ENCODE measurements around the gene PTPRM. TPM values are rescaled to one million over a fixed set of nuclear protein-coding genes. Genes with fewer than 3 reads are reported as not detected.

Gene PTPRM
- total and polyA plus RNA-seq, 7 donors = 3.9 to 151 (median 62.8) TPM

GRCh38 chr18:7523772-7524171 lies 43.3 kb upstream of the PTPRM start:
- Histone ChIP-seq H3K36me3 (no peaks in the 10 kb centered on the region), H3K27ac (peak overlapping the region in 2 of 4 donors; percentile 53 to 71), H3K9me3 (no peaks in the 10 kb centered on the region), H3K4me3 (no peak overlapping the region), H3K27me3 (no peaks in the 10 kb centered on the region), H3K4me1 (peaks cover 0 to 18% (median 14%) of the 10 kb centered on the region in 4 donors)
- TF ChIP-seq POLR2AphosphoS5 (IDR thresholded peaks at IDR 0.05) (no peak), CTCF (IDR thresholded peaks at IDR 0.05) (no peak), EP300 (IDR thresholded peaks at IDR 0.05) (no peak), POLR2A (IDR thresholded peaks at IDR 0.05) (no peak)
- DNase-seq = no peak
- WGBS, 2 donors = 86% methylated on average over 3 of the region's 3 CpGs
- intact Hi-C loops (cut with DNase I) = no loop called here

GRCh38 chr18:7524786-7525185 lies 42.3 kb upstream of the PTPRM start:
- Histone ChIP-seq H3K27me3 (no peaks in the 10 kb centered on the region), H3K9me3 (no peaks in the 10 kb centered on the region), H3K4me1 (peaks cover 0 to 18% (median 14%) of the 10 kb centered on the region in 4 donors), H3K4me3 (peak overlapping the region in 1 of 4 donors; percentile 14), H3K27ac (peak overlapping the region; percentile 42 to 71 (median 58)), H3K36me3 (no peaks in the 10 kb centered on the region)
- 45 to 55% methylated on average over 2 of the region's 2 CpGs for WGBS, 2 donors
- intact Hi-C loops (cut with DNase I) = no loop called here
- peak in 2 of 4 donors; percentile 29 to 36 for TF ChIP-seq POLR2AphosphoS5 (IDR thresholded peaks at IDR 0.05)
- no peak for TF ChIP-seq CTCF (IDR thresholded peaks at IDR 0.05)
- no peak for DNase-seq

DNA sequence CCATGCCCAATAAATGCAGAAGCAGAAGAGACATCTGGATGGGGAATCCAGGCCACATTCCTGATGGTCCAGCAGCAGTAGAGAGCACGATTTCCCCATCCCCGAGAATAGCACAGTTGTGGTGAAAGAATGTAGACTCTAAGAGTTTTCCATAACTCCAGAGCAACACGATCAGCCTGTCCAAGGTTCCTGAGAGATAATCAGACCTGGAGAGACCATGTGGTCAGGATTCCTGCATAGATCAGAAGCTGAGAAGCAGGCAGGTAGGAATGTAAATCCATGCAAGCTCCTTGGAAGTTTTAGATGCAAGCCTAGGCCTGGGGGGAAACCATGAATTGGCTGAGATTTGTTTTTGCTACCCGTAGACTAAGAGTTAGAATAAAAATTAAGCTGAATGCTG lies 34.2 kb upstream of the PTPRM start:
- WGBS, 2 donors = 82 to 83% methylated on average over 4 of the region's 4 CpGs

GRCh38 chr18:7535436-7536205 lies 31.5 kb upstream of the PTPRM start:
- no peak for TF ChIP-seq CTCF (IDR thresholded peaks at IDR 0.05)
- no peak for TF ChIP-seq POLR2A (IDR thresholded peaks at IDR 0.05)
- no peak for TF ChIP-seq EP300 (IDR thresholded peaks at IDR 0.05)
- no peak for TF ChIP-seq POLR2AphosphoS5 (IDR thresholded peaks at IDR 0.05)
- H3K36me3 ChIP-seq = no peaks in the 10 kb centered on the region
- intact Hi-C loops (cut with DNase I) = no loop called here
- 76 to 87% methylated on average over 5 of the region's 5 CpGs for WGBS, 2 donors
- H3K27ac ChIP-seq = no peak overlapping the region
- H3K27me3 ChIP-seq = no peaks in the 10 kb centered on the region
- peaks cover 0 to 3% (median 0%) of the 10 kb centered on the region in 4 donors for H3K9me3 ChIP-seq
- DNase-seq = no peak
- no peaks in the 10 kb centered on the region for H3K4me1 ChIP-seq
- no peak overlapping the region for H3K4me3 ChIP-seq

More for the DNA sequence above, 34.2 kb upstream of the PTPRM start:
- H3K27me3 ChIP-seq = no peaks in the 10 kb centered on the region
- no peak overlapping the region for H3K27ac ChIP-seq
- no peak for TF ChIP-seq POLR2A (IDR thresholded peaks at IDR 0.05)
- TF ChIP-seq CTCF (IDR thresholded peaks at IDR 0.05) = no peak
- TF ChIP-seq EP300 (IDR thresholded peaks at IDR 0.05) = no peak
- TF ChIP-seq POLR2AphosphoS5 (IDR thresholded peaks at IDR 0.05) = no peak
- peaks cover 0 to 3% (median 0%) of the 10 kb centered on the region in 4 donors for H3K9me3 ChIP-seq
- intact Hi-C loops (cut with DNase I) = no loop called here
- DNase-seq = no peak
- H3K36me3 ChIP-seq = no peaks in the 10 kb centered on the region
- no peak overlapping the region for H3K4me3 ChIP-seq
- no peaks in the 10 kb centered on the region for H3K4me1 ChIP-seq

Data from sigmoid colon (tissue), 7 donors.